HG02623 (cell line): ENCODE measurements around the gene NTN1.

Experiments
- ATAC-seq: cut with Tn5 transposase; IDR thresholded peaks from one replicate; pipeline ENCODE4 v1.9.1; 2021; ENCODE audit warnings: moderate library complexity; ENCODE audit not compliant: unreplicated experiment

Gene NTN1

DNA sequence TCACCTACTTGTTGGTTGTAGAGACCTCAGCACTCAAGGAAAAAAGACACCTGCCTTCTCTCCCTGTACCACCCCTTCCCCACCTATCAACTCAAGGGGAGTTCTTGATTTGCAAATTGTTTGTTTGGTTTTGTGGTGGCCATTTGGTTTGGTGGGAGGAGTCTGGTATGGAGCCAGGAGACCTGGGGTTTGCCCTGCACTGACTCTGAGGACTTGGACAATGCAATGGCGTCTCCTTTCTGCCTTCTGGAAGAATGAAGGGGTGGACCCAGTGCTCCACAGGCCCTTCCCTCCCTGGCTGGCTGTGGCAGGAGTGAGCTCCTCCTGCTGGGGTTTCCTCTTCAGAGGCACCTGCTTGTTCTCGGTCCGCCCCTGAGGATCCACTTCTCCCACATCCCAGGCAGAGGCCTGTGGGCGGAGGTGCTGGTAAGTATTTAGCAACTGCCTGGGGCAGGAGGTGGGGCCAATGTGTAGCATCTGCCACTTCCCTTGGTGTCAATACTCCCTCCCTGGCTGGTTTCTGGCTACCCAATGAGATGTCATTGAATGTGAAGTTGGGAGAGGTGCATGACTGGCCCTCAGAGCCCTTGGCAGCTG is 164.5 kb downstream of the NTN1 start:
- ATAC-seq = no peak

DNA sequence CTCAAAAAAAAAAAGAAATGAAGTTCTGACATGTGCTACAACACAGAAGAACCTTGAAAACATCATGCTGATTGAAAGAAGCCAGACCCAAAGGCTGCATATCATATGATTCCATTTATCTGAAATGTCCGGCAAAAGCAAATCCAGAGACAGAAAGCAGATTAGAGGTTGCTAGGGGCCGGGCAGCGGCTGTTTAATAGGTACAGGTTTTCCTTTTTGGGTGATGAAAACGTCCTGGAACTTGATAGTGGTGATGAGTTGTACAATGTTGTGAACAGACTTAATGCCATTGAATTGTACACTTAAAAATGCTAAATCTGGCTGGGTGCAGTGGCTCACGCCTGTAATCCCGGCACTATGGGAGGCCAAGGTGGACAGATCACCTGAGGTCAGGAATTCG is 166.5 kb downstream of the NTN1 start:
- ATAC-seq = no peak

DNA sequence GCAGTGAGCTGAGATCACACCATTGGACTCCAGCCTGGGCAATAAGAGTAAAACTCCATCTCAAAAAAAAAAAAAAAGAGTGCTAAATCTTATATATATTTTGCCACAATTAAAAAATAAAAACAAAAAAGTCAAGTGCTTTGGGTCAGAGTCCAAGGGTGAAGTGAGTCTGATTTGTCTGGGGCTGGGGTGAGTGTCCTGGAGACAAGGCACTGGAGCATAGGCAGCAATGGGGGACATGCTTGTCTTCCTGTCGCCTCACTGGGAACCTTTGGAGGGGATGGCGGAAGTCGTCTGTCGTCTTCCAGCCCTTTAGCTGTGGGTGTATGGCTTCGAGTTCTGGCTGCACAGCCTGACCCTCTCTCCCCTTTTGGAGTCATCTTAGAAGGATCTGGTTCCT is 167.1 kb downstream of the NTN1 start:
- ATAC-seq = no peak

DNA sequence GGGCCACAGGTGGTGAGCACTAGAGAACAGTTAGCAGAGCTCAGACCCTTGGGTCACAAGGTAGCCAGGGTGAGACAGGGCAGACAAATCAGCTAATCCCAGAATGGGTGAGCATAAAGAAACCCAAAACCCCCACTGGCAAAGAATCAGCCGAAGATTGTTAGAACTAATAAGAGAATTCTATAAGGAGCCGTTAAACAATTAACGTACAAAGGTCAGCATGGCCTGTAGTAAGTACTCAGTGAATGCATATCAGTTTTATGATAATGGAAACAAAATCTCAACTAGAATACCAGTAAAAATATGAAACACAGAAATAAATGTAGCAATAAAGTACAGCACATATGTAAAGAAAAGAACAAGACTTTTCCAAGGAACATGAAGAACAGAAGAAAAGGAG is 168.6 kb downstream of the NTN1 start:
- ATAC-seq = no peak

GRCh38 chr17:9192010-9192409 is 170.7 kb downstream of the NTN1 start:
- ATAC-seq = no peak

GRCh38 chr17:9195411-9195810 is 174.1 kb downstream of the NTN1 start:
- ATAC-seq = no peak

- ATAC-seq = no peak
These were observed 174.8 kb downstream of the NTN1 start for GRCh38 chr17:9195961-9196670.

DNA sequence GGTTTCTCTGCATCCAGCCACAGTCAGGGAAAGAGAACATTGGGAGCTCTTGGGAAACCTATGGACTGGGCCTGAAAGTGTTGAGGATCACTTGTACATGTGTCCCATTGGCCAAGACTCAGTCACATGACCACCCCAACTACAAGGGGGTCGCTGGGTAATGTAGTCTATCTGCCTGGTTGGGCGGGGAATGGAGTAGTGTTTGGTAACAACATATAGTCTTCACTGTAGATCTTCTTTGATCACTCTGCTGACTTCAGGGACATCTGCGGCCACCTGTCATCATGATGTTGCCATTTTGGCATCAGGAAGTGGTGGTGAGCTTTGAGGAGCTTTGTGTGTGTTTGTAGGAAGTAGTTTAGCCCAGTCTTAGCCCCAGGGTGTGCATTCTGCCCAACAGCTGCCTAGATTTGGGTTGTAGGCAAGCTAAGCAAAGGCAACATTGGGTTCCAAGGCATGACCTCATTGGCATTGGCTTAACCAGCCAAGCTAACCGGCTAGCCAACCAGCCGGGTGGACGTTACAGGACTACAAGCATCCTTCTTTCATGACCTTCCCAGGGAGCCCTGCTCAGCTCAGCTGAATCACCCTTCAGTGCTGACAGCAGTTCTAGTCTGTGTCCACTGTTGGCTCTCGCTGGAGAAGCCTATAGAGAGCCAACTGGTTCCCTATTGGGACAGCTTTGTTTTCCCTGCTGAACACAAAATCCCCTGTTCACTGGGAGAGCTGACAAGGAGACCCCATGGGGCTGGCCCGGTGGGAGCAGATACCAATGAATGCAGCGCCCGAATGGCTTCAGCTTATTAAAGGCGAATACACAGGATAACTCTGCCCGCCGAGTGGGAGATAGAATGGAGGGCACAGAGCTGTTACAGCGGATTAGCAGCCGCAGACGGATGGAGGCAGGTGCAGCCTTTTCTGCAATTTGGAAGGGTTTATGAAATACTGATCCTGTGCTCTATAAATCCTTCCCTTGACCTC is 178.6 kb downstream of the NTN1 start:
- ATAC-seq = no peak

- no peak for ATAC-seq
These were observed 179.5 kb downstream of the NTN1 start for GRCh38 chr17:9200699-9201359.

GRCh38 chr17:9202532-9202931 is 181.2 kb downstream of the NTN1 start:
- ATAC-seq = no peak

GRCh38 chr17:9203771-9204425 is 182.6 kb downstream of the NTN1 start:
- no peak for ATAC-seq

GRCh38 chr17:9204637-9205329 is 183.5 kb downstream of the NTN1 start:
- no peak for ATAC-seq

DNA sequence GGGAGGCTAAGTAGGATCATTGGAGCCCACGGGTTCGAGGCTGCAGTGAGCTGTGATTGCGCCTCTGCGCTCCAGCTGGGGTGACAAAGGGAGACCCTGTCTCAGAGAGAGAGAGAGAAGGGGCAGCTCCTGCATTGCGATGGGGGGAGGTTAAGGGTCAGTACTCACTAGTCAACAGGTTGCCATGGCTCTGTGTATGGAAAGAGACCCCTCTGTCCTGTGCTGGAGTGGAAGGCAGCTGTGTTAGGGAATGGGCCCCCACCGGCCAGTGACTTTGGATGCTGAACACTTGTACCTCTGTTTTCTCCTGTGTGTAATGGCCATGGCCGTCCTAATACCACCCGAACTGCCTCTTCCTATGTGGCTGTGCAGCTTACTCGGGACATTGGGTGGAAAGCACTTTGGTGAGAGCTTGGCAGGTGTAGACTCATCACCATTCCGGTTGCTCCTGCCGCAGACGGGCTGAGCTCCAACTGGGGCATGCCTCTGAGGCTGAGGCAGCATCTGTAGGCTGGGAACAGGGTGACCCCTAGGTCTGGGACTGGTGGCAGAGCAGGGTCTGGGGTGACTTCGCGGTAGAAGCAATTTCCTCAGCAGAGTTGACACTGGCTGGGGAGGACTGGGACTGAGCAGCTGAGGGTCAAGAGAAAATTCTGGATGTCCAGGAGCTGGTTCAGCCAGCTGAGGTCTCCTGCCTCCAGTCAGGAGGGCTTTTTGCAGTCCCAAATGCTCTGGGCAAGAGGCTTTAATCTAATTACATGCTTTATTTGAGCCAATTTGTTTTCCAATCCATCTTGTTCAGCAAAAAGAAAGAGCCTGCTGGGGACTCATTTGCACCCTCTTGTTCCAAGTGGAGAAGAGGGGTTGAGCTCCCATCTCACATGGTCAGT is 184.5 kb downstream of the NTN1 start:
- no peak for ATAC-seq

DNA sequence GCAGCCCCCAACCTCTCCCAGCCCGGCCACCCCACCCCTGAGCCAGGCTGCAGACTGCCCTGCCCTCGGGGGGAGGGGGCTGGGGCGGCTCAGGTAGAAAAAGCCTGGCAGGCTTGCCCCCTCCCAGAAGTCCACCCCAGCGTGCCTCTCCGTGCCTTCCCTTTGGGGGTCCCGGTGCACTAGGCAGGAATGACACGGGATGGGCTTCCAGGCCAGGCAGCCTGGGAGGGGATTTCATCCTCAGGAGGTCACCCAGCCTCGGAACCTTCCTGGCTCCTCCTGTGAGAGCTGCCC is 185.0 kb downstream of the NTN1 start:
- ATAC-seq = no peak

GRCh38 chr17:9206741-9207332 is 185.5 kb downstream of the NTN1 start:
- ATAC-seq = no peak

GRCh38 chr17:9208381-9209105 is 187.2 kb downstream of the NTN1 start:
- no peak for ATAC-seq

DNA sequence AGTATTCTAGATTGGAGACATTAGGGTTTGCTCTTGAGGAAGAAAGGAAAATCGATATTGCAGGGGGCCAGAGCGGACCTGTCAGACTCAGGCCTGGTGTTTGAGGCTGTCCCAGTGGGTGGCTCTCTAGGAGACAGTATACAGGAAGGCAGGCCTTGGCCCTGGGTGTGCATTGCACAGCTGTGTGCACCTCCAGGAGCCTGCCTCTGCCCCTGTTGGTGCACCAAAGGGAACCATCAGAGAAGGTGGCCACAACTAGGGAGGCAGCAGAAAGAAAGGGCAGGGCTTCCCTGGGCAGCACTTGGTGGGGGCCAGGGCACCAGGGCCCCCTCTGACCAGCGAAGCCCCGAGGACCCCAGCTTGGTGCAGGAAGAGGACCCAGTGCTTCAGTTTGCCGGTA is 188.0 kb downstream of the NTN1 start:
- no peak for ATAC-seq

GRCh38 chr17:9209781-9210370 is 188.6 kb downstream of the NTN1 start:
- no peak for ATAC-seq
